Activated CD4-positive, alpha-beta T cell treated with anti-CD3 and anti-CD28 coated beads for 24 hours (primary cell): ENCODE results near the gene MSH2.
"Not testable (repeated sequence)": the region's sequence is repeated elsewhere in the genome, so short reads cannot be mapped to it uniquely, and the experiment has no call there.

ENCODE experiments used
- DNase-seq, 2 donors: peaks; one replicate each; pipeline ENCODE4 v3.0.0-alpha.2; 2020; ENCODE audit warnings: low read depth in 2 of 2

MSH2 gene

GRCh38 chr2:47402805-47403608 is at the start of gene MSH2:
MSH2 (plus strand) TSS chr2:47403156; CDS start chr2:47403192, 36 bp downstream.
- peak; percentile 86 to 87 for DNase-seq

GRCh38 chr2:47354013-47354847 is 48.7 kb upstream of the MSH2 start:
- no peak for DNase-seq

DNA sequence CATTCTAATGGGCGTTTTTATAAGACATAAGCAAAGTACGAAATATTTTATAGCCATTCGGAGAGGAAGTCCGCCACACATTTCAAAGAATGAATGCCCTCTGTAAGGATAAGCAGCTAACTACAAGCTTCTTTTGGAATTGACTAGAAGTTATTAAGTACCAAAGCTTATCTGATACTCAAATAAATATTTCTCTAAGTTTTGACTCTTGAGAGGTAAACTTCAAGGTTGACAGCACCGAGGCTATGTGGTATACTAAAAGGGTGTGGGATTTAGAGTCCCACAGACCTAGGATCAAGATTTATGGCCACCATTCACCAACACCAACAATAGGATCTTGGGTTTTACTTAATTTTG is 48.1 kb upstream of the MSH2 start:
- DNase-seq = no peak

DNA sequence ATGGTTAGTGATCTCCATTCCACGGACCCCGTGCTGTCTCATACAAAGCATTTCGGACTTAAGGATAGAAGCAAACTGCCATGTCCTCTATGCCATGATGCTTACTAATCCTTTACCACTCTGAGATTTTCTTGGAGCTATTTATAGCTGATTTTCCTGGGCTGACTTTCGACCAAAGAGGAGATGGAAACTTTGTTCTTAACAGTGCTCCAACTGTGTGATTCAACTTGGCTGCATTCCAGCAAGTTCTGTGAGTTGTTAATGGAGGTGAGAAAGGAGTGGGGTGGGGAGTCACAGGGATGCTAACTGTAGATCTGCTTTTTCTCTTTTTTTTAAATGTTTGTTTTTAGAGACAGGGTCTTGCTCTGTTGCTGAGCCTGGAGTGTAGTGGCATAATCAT is 45.5 kb upstream of the MSH2 start:
- DNase-seq = no peak

GRCh38 chr2:47359375-47359868 is 43.5 kb upstream of the MSH2 start:
- no peak for DNase-seq

- DNase-seq = no peak
Measured at GRCh38 chr2:47360283-47360682, 42.7 kb upstream of the MSH2 start.

DNA sequence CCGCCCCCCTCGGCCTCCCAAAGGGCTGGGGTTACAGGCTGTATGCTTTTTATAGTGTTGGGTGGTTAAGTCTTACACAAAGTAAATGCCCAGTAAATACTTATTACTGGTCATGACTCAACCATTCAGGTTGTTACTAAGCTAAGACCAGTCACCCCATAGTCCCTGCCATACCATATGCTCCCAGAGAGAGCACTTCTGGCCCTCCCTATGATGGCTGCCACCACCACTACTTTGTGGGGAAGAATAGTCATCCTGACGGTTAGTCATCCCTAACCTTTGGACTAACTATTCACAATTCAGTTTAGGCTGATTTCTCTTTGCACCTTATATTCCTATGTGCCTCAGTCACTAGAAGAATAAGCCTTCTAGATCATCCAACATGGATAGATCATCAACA is 42.0 kb upstream of the MSH2 start:
- no peak for DNase-seq

- not testable (repeated sequence) for DNase-seq
Measured at GRCh38 chr2:47361505-47362229, 41.3 kb upstream of the MSH2 start.

DNA sequence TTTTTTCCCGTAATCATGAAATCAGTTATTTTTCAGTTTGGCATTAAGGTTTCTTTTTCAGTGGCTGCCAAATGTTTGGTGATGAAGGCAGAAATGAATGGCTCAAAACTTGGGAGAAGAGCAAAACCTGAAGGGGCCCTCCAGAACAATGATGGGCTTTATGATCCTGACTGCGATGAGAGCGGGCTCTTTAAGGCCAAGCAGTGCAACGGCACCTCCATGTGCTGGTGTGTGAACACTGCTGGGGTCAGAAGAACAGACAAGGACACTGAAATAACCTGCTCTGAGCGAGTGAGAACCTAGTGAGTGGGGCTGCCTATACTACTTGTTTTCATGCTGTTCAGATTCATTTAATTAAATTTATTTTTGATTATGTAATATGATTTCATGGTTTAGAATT is 29.2 kb upstream of the MSH2 start:
- no peak for DNase-seq

- no peak for DNase-seq
Measured at GRCh38 chr2:47375307-47375706, 27.6 kb upstream of the MSH2 start.

- no peak for DNase-seq
Measured at GRCh38 chr2:47379384-47379783, 23.6 kb upstream of the MSH2 start.

- DNase-seq = no peak
Measured at GRCh38 chr2:47381408-47381807, 21.5 kb upstream of the MSH2 start.

GRCh38 chr2:47386551-47386950 is 16.4 kb upstream of the MSH2 start:
- no peak for DNase-seq

DNA sequence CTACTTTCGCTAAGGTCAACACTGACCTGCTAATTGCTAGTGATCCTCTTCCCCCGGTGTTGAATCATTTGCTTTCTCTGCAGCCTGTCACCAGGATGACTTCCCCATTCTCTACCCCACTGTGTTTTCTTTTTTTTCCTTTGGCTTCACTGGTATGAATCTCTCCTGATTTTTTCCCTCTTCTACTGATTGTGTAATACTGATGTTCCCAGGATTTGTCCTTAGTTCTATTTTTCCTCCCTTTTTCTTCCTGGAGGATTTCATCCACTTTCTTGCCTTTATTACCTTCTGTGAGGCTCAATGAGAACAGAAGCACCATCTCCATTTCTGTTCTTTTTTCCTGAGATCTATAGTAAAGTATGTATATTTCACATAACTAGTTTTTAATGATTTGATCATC is 14.1 kb upstream of the MSH2 start:
- DNase-seq = no peak

GRCh38 chr2:47389692-47390091 is 13.3 kb upstream of the MSH2 start:
- DNase-seq = no peak

- DNase-seq = no peak
Measured at GRCh38 chr2:47401789-47402554, 984 bp upstream of the MSH2 start.

GRCh38 chr2:47402555-47402804 is 476 bp upstream of the MSH2 start:
- no peak for DNase-seq

- DNase-seq = no peak
Measured at GRCh38 chr2:47403609-47404193, 745 bp downstream of the MSH2 start.

DNA sequence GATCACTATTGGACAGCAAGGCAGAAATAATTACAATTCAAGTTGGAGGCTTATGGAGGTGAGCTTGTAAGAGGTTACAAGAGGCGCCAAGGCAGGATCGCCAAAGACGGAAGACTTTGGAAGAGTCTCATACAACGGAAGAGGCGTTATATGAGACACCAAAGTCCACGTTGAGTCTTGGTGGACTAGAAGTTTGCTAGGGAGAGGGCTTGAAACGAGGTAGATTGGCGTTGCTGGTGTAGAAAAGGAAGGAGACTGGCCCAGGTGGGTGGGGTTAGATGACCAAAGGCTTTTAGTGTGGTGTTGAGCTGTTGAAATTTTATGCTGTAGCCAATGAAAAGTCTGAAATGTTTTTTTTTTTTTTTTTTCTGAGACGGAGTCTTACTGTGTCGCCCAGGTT is 1.4 kb downstream of the MSH2 start:
- DNase-seq = no peak

DNA sequence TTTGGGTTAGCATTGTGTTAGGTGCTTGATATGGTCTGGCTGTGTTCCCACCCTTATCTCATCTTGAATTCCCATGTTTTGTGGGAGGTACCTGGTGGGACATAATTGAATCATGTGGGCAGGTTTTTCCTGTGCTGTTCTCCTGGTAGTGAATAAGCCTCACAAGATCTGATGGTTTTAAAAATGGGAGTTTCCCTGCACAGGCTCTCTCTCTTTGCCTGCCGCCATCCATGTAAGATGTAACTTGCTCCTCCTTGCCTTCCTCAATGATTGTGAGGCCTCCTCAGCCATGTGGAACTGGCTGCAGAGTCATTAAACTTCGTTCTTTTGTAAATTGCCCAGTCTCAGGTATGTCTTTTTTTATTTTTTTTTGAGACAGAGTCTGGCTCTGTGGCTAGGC is 2.8 kb downstream of the MSH2 start:
- DNase-seq = no peak

GRCh38 chr2:47406649-47407330 is 3.8 kb downstream of the MSH2 start:
- DNase-seq = not testable (repeated sequence)
